GM19467 (cell line): ENCODE results near the gene NLGN2.

Experiments
- ATAC-seq: cut with Tn5 transposase; IDR thresholded peaks from one replicate; pipeline ENCODE4 v1.9.1; 2021; ENCODE audit warnings: mild to moderate bottlenecking, moderate library complexity; ENCODE audit not compliant: unreplicated experiment

The NLGN2 gene

GRCh38 chr17:7391307-7391706 is 16.3 kb upstream of the NLGN2 start:
- ATAC-seq: no peak

GRCh38 chr17:7392696-7393612 is 14.7 kb upstream of the NLGN2 start:
- no peak for ATAC-seq

GRCh38 chr17:7393613-7394451 is 13.8 kb upstream of the NLGN2 start:
- peak; percentile 41 for ATAC-seq

- ATAC-seq: peak; percentile 53
Measured at GRCh38 chr17:7394452-7395191, 13.0 kb upstream of the NLGN2 start, which contains the start of gene PLSCR3. Gene PLSCR3, minus strand, starts transcription at chr17:7394525. Its CDS starts 415 bp downstream, at chr17:7394110.

GRCh38 chr17:7396147-7396546 is 11.5 kb upstream of the NLGN2 start:
- no peak for ATAC-seq

- no peak for ATAC-seq
Measured at GRCh38 chr17:7398612-7399011, 9.0 kb upstream of the NLGN2 start.

- no peak for ATAC-seq
Measured at GRCh38 chr17:7403043-7403726, 4.5 kb upstream of the NLGN2 start.

GRCh38 chr17:7403727-7403976 is 4.0 kb upstream of the NLGN2 start:
- no peak for ATAC-seq

GRCh38 chr17:7403977-7404736 is 3.5 kb upstream of the NLGN2 start, which contains the start of gene TMEM256:
Gene TMEM256, minus strand, starts transcription at chr17:7404097. Its CDS starts 13 bp downstream, at chr17:7404084.
- ATAC-seq: peak; percentile 91

GRCh38 chr17:7404737-7405349 is 2.8 kb upstream of the NLGN2 start:
- peak; percentile 12 for ATAC-seq

- no peak for ATAC-seq
Measured at GRCh38 chr17:7405350-7406234, 2.1 kb upstream of the NLGN2 start.

- ATAC-seq: no peak
Measured at GRCh38 chr17:7406235-7406825, 1.3 kb upstream of the NLGN2 start.

GRCh38 chr17:7407082-7407481 is 563 bp upstream of the NLGN2 start:
- no peak for ATAC-seq

- no peak for ATAC-seq
Measured at GRCh38 chr17:7408252-7408727, 645 bp downstream of the NLGN2 start.

- no peak for ATAC-seq
Measured at GRCh38 chr17:7408863-7409262, 1.2 kb downstream of the NLGN2 start.

GRCh38 chr17:7409716-7410115 is 2.1 kb downstream of the NLGN2 start:
- ATAC-seq: no peak

GRCh38 chr17:7410634-7411426 is 3.2 kb downstream of the NLGN2 start:
- ATAC-seq: no peak
